ENCODE measurements around the gene NPTXR. TPM values are rescaled to one million over a fixed set of nuclear protein-coding genes. Genes with fewer than 3 reads are reported as not detected.

NPTXR gene
- total RNA-seq (0.28 TPM), polyA plus RNA-seq (1.3 TPM)
- long read RNA-seq, donor 1 = 0 reads
- long read RNA-seq, donor 2 = 0 reads
- long read RNA-seq, donor 3 = 0 reads
- long read RNA-seq, donor 4 = 0 reads
- long read RNA-seq, donor 5 = 0 reads
- long read RNA-seq, donor 6 = 0 reads
- long read RNA-seq, donor 7 = 0 reads
- long read RNA-seq, donor 8 = 0 reads
- long read RNA-seq, donor 9 = 0 reads
- long read RNA-seq, donor 10, full-length matches to known transcripts = 1 of 1 reads
- long read RNA-seq, donor 10, partial matches to known transcripts = 0 of 1 reads
- long read RNA-seq, donor 10, other reads (novel, unspliced or antisense) = 0 of 1 reads

DNA sequence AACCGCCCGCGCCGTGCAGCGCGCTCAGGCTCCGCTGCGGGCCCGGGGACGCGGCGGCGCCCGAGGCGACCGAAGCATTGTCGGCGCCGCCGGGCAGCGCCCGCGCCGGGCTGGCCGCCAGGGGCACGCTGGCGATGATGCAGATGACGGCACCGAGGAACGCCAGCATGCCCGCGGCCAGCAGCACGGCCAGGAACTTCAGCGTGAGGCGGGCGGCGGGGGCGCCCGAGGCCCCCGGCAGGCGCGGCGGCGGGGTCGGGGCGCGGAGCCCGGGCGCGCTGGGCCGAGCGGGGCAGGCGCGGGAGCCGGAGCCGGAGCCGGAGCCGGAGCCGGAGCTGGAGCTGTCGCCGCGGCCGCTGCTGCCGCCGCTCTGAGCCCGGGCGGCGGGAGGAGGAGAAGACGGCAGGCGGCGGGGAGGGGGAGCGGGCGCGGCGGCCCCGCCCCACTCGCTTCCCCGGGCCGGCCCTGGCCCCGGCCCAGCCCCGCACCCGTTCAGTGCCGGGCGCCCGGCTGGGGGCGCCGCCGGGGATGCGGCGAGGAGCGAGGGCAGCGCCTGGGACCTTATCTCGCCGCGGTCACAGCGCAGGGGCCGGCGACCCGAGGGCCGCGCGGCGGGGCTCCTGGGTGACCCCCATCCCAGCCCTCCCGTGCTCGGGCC lies at the start of gene NPTXR:
TSS of gene NPTXR (minus strand) at position 372 of the 658 bp plus-strand sequence.
- under 1% methylated on average over 105 of the region's 105 CpGs for WGBS
- Histone ChIP-seq H3K4me3 (ENCODE audit: low read length in 2 of 2) (peak within 1 kb of the TSS in 1 of 2 donors; percentile 56), H3K36me3 (ENCODE audit: control insufficient read depth in 2 of 2, insufficient read depth in 2 of 2, low read length in 1 of 2) (no peaks in the 10 kb centered on the region), H3K27ac (ENCODE audit: low read depth in 1 of 2, low read length in 1 of 2) (no peak within 1 kb of the TSS), H3K9me3 (ENCODE audit: control insufficient read depth in 2 of 2, insufficient read depth in 1 of 2, low read length in 1 of 2) (no peaks in the 10 kb centered on the region), H3K4me1 (ENCODE audit: control insufficient read depth in 2 of 2, insufficient read depth in 2 of 2, low read length in 2 of 2) (peaks cover 3 to 6% of the 10 kb centered on the region in 2 donors), H3K27me3 (ENCODE audit: control insufficient read depth in 2 of 2, insufficient read depth in 1 of 2, low read length in 1 of 2) (peaks cover 40 to 85% of the 10 kb centered on the region in 2 donors)
- no peak for DNase-seq (ENCODE audit: low read depth in 6 of 9, low spot score in 9 of 9)

DNA sequence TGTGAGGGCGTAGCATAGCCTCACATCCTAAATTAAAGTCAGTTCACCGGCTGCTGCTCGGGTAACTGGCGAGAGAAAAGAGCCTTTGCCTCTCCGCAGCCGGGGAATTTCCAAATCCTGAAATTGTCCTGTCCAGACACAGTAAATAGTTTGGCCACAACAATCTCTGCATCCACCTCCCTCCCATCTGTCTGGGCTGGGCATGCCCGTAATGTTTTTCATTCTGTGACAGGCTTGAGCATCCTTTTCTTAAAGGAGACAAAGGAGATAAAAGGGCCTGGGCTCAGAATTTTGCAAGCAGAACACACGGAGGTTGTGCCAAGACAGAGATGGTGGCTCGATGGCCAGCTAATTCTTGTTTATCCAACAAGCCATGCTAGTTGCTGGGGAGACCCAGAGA lies 47.4 kb upstream of the NPTXR start:
- no peaks in the 10 kb centered on the region for H3K9me3 ChIP-seq (ENCODE audit: control insufficient read depth in 2 of 2, insufficient read depth in 1 of 2, low read length in 1 of 2)
- H3K27me3 ChIP-seq (ENCODE audit: control insufficient read depth in 2 of 2, insufficient read depth in 1 of 2, low read length in 1 of 2) = peaks cover 3% of the 10 kb centered on the region in 2 donors
- no peaks in the 10 kb centered on the region for H3K36me3 ChIP-seq (ENCODE audit: control insufficient read depth in 2 of 2, insufficient read depth in 2 of 2, low read length in 1 of 2)
- H3K27ac ChIP-seq (ENCODE audit: low read depth in 1 of 2, low read length in 1 of 2) = no peak overlapping the region
- DNase-seq (ENCODE audit: low read depth in 6 of 9, low spot score in 9 of 9) = no peak
- WGBS = 82% methylated on average over 9 of the region's 9 CpGs
- H3K4me1 ChIP-seq (ENCODE audit: control insufficient read depth in 2 of 2, insufficient read depth in 2 of 2, low read length in 2 of 2) = no peaks in the 10 kb centered on the region
- H3K4me3 ChIP-seq (ENCODE audit: low read length in 2 of 2) = no peak overlapping the region

DNA sequence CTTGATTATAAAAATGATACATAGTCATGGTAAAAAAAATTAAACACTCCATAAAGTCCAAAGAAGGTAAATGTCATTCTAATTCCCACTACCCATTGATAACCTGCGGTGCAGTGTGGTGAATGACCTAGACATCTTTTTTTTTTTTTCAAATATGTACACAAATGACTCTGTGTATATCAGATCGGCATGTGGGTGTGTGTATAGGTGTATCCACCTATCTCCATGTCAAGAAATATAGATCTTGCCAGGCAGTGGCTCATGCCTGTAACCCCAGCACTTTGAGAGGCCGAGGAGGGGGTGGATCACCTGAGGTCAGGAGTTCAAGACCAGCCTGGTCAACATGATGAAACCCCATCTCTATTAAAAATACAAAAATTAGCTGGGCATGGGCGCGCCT lies 46.5 kb upstream of the NPTXR start:
- no peaks in the 10 kb centered on the region for H3K9me3 ChIP-seq (ENCODE audit: control insufficient read depth in 2 of 2, insufficient read depth in 1 of 2, low read length in 1 of 2)
- 87% methylated on average over 5 of the region's 5 CpGs for WGBS
- no peaks in the 10 kb centered on the region for H3K36me3 ChIP-seq (ENCODE audit: control insufficient read depth in 2 of 2, insufficient read depth in 2 of 2, low read length in 1 of 2)
- H3K27me3 ChIP-seq (ENCODE audit: control insufficient read depth in 2 of 2, insufficient read depth in 1 of 2, low read length in 1 of 2) = peaks cover 3% of the 10 kb centered on the region in 2 donors
- no peaks in the 10 kb centered on the region for H3K4me1 ChIP-seq (ENCODE audit: control insufficient read depth in 2 of 2, insufficient read depth in 2 of 2, low read length in 2 of 2)
- H3K27ac ChIP-seq (ENCODE audit: low read depth in 1 of 2, low read length in 1 of 2) = no peak overlapping the region
- DNase-seq (ENCODE audit: low read depth in 6 of 9, low spot score in 9 of 9) = no peak
- H3K4me3 ChIP-seq (ENCODE audit: low read length in 2 of 2) = no peak overlapping the region

DNA sequence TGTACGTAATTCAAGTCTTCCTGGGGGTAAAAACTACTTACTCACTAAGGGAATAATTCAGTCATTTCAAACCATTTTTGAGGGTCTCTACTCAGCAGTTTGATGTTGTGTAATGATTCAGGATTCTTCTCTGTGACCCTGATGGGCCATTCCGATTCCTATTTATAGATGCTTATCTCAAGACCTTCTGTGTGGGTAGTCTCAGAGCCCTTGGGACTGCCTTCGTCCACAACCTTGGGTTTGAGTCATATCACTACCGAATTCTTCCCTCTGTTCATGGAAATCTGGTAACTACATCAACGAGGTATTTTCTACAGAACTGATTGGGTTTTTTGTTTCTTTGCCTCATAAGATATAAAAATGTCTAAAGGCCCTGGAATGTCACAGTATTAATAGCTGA lies 42.5 kb upstream of the NPTXR start:
- H3K4me3 ChIP-seq (ENCODE audit: low read length in 2 of 2) = no peak overlapping the region
- H3K27me3 ChIP-seq (ENCODE audit: control insufficient read depth in 2 of 2, insufficient read depth in 1 of 2, low read length in 1 of 2) = no peaks in the 10 kb centered on the region
- H3K9me3 ChIP-seq (ENCODE audit: control insufficient read depth in 2 of 2, insufficient read depth in 1 of 2, low read length in 1 of 2) = no peaks in the 10 kb centered on the region
- no peak for DNase-seq (ENCODE audit: low read depth in 6 of 9, low spot score in 9 of 9)
- peaks cover 6 to 17% of the 10 kb centered on the region in 2 donors for H3K4me1 ChIP-seq (ENCODE audit: control insufficient read depth in 2 of 2, insufficient read depth in 2 of 2, low read length in 2 of 2)
- H3K36me3 ChIP-seq (ENCODE audit: control insufficient read depth in 2 of 2, insufficient read depth in 2 of 2, low read length in 1 of 2) = no peaks in the 10 kb centered on the region
- WGBS = 73% methylated on average over 5 of the region's 5 CpGs
- H3K27ac ChIP-seq (ENCODE audit: low read depth in 1 of 2, low read length in 1 of 2) = no peak overlapping the region

DNA sequence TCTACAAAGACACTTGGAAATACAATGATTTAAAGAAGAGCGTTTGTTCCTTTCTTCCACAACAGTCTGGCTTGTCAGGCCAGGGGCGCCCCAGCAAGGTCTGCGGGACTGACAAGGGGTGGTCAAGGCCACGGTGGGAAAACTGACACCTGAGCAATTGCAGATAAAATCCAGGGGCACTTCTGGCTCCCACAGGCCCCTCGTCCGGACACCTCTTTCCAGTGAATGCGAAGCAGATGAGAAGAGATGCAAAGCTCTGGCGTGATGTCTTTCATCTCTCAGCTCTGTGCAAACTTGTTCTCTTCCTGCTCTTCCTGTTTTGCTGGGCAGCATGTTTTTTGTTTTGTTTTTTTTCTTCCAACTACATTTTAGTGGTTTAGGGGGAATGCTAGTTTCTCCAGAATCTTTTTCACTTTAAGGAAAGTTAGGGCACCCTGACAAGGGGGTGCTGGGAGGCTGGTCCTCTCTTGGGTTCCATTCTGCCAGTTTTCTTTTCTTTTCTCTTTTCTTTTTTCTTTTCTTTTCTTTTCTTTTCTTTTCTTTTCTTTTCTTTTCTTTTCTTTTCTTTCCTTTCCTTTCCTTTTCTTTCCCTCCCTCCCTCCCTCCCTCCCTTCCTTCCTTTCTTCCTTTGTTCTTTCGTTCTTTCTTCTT lies 39.3 kb upstream of the NPTXR start:
- H3K27ac ChIP-seq (ENCODE audit: low read depth in 1 of 2, low read length in 1 of 2) = no peak overlapping the region
- H3K36me3 ChIP-seq (ENCODE audit: control insufficient read depth in 2 of 2, insufficient read depth in 2 of 2, low read length in 1 of 2) = no peaks in the 10 kb centered on the region
- no peaks in the 10 kb centered on the region for H3K27me3 ChIP-seq (ENCODE audit: control insufficient read depth in 2 of 2, insufficient read depth in 1 of 2, low read length in 1 of 2)
- WGBS = 52% methylated on average over 9 of the region's 9 CpGs
- no peak overlapping the region for H3K4me3 ChIP-seq (ENCODE audit: low read length in 2 of 2)
- peaks cover 6 to 17% of the 10 kb centered on the region in 2 donors for H3K4me1 ChIP-seq (ENCODE audit: control insufficient read depth in 2 of 2, insufficient read depth in 2 of 2, low read length in 2 of 2)
- no peaks in the 10 kb centered on the region for H3K9me3 ChIP-seq (ENCODE audit: control insufficient read depth in 2 of 2, insufficient read depth in 1 of 2, low read length in 1 of 2)
- DNase-seq (ENCODE audit: low read depth in 6 of 9, low spot score in 9 of 9) = no peak

DNA sequence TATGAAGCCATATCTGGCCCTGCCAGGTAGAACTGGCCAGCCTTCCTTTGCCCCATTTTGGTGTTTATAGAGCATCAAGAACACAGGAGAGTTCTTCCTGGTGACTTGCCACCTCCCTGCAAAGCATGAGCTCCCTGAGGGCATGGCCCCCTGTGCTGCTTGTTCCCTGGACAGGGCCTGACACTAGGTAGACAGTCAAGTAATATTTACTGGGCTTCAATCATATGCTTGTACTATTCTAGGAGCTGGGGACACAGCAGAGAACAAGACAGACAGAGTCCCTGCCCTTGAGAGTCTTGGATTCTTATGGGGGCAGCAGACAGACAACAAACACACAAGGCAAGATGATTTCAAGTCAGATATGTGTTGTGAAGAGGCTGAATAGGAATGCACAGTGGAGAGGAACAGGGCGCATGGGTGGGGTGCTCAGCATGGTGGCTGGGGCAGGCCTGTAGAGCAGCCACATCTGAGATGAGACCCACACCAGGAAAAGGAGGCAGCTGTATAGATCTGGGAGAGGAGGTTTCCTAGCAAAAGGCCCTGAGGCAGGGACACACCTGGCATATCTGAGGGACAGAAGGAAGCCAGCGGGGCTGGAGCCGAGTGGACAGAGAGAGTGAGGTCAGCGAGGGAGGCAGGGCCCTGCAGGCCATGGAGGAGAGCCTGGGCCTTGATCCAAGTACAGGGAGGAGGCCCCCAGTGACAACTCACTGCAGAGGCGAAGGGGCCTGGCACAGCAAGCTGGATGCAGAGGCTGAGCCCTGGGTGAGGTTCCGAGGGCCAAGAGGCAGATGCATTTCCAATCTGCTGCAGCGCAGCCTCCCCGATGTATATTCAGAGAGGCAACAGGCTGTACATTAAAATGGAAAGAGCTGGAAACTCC lies 38.4 kb upstream of the NPTXR start:
- DNase-seq (ENCODE audit: low read depth in 6 of 9, low spot score in 9 of 9) = no peak
- no peak overlapping the region for H3K27ac ChIP-seq (ENCODE audit: low read depth in 1 of 2, low read length in 1 of 2)

DNA sequence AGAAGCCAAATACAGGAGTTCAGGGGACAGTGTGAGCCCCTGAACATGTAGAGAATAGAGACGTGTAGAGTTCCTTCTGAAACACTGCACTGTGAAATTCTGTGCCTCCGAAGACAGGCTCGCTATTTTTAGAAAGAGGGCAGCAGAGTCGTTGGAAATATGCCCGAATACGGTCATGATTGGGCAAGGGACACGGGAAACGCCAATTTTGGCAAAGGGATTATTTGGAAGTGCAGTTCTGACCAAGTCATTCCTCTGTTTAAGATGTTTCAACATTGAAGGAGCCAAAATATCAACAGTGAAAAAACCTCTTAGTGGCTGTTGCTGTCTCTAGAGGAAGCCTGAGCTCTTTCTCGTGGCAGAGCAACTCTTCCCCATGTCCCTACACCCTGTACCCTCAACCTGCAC lies 37.6 kb upstream of the NPTXR start:
- no peak overlapping the region for H3K27ac ChIP-seq (ENCODE audit: low read depth in 1 of 2, low read length in 1 of 2)
- 27% methylated on average over 9 of the region's 9 CpGs for WGBS
- H3K4me3 ChIP-seq (ENCODE audit: low read length in 2 of 2) = no peak overlapping the region
- H3K9me3 ChIP-seq (ENCODE audit: control insufficient read depth in 2 of 2, insufficient read depth in 1 of 2, low read length in 1 of 2) = no peaks in the 10 kb centered on the region
- peaks cover 6 to 17% of the 10 kb centered on the region in 2 donors for H3K4me1 ChIP-seq (ENCODE audit: control insufficient read depth in 2 of 2, insufficient read depth in 2 of 2, low read length in 2 of 2)
- DNase-seq (ENCODE audit: low read depth in 6 of 9, low spot score in 9 of 9) = no peak
- H3K36me3 ChIP-seq (ENCODE audit: control insufficient read depth in 2 of 2, insufficient read depth in 2 of 2, low read length in 1 of 2) = no peaks in the 10 kb centered on the region
- H3K27me3 ChIP-seq (ENCODE audit: control insufficient read depth in 2 of 2, insufficient read depth in 1 of 2, low read length in 1 of 2) = no peaks in the 10 kb centered on the region

More for the DNA sequence above, 38.4 kb upstream of the NPTXR start:
- Histone ChIP-seq H3K4me1 (ENCODE audit: control insufficient read depth in 2 of 2, insufficient read depth in 2 of 2, low read length in 2 of 2) (peaks cover 6 to 17% of the 10 kb centered on the region in 2 donors), H3K27me3 (ENCODE audit: control insufficient read depth in 2 of 2, insufficient read depth in 1 of 2, low read length in 1 of 2) (no peaks in the 10 kb centered on the region), H3K4me3 (ENCODE audit: low read length in 2 of 2) (no peak overlapping the region), H3K9me3 (ENCODE audit: control insufficient read depth in 2 of 2, insufficient read depth in 1 of 2, low read length in 1 of 2) (no peaks in the 10 kb centered on the region), H3K36me3 (ENCODE audit: control insufficient read depth in 2 of 2, insufficient read depth in 2 of 2, low read length in 1 of 2) (no peaks in the 10 kb centered on the region)
- 92% methylated on average over 8 of the region's 8 CpGs for WGBS

DNA sequence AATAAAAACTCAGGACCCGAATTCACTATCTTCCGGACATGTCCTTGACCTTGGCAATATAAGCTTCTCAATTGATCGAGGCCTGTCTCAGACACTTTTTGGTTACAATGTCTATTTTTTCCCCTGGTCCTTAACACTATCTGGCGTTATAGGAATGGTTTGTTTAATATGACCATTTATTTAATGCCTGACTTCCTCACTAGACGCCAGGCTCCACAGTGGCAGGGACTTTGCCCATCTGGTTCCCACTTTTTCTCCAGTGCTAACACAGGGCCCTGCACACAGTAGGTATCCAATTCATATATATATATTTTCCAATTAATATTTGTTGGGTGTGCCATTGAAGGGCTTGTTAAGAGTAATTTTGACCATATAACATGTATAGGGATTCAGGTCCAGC lies 36.1 kb upstream of the NPTXR start:
- Histone ChIP-seq H3K4me1 (ENCODE audit: control insufficient read depth in 2 of 2, insufficient read depth in 2 of 2, low read length in 2 of 2) (peaks cover 6 to 17% of the 10 kb centered on the region in 2 donors), H3K4me3 (ENCODE audit: low read length in 2 of 2) (no peak overlapping the region), H3K27me3 (ENCODE audit: control insufficient read depth in 2 of 2, insufficient read depth in 1 of 2, low read length in 1 of 2) (no peaks in the 10 kb centered on the region), H3K36me3 (ENCODE audit: control insufficient read depth in 2 of 2, insufficient read depth in 2 of 2, low read length in 1 of 2) (no peaks in the 10 kb centered on the region), H3K27ac (ENCODE audit: low read depth in 1 of 2, low read length in 1 of 2) (no peak overlapping the region), H3K9me3 (ENCODE audit: control insufficient read depth in 2 of 2, insufficient read depth in 1 of 2, low read length in 1 of 2) (no peaks in the 10 kb centered on the region)
- 99% methylated on average over 5 of the region's 5 CpGs for WGBS
- DNase-seq (ENCODE audit: low read depth in 6 of 9, low spot score in 9 of 9) = no peak

Measured in thymus (tissue), 14 donors.